IMR-90 (cell line): ENCODE results near the gene COX14. TPM values are rescaled to one million over a fixed set of nuclear protein-coding genes. Genes with fewer than 3 reads are reported as not detected.
A peak's percentile ranks its signal among the peaks of the same experiment; 100 is the strongest.

ENCODE experiments used
- ATAC-seq: fragments of 200-7000 bp; cut with Tn5 transposase; 2 replicates; pipeline ENCODE4 v1.9.1; 2020; ENCODE audit warnings: low read depth, mild to moderate bottlenecking, moderate library complexity
- BruUV-seq: library from RNA; stranded (reverse); fragments of 400-500 nt; replicated peaks from 2 replicates; lab custom pipeline; 2021; lab: Mats Ljungman, UMichigan
- CTCF ChIA-PET: fragments of 300-600 bp; formaldehyde crosslinking; extraction: SDS; loops from one replicate; lab custom pipeline; 2021; ENCODE audit warnings: antibody characterized with exemption; lab: Yijun Ruan, JAX
- POLR2A ChIA-PET: fragments of 300-600 bp; sonication (Branson Sonifier 250); formaldehyde crosslinking; loops from one replicate; lab custom pipeline; 2022; ENCODE audit warnings: antibody characterized with exemption; ENCODE audit not compliant: unreplicated experiment; lab: Charles Lee
- DNase-seq: peaks from one replicate; pipeline ENCODE4 v3.0.0; 2013
- H2AFZ ChIP-seq: replicated peaks from 2 replicates; pipeline ENCODE3; 2013; ENCODE audit warnings: low read length, mild to moderate bottlenecking; ENCODE audit not compliant: poor library complexity
- H2AK5ac ChIP-seq: 2 replicates; pipeline ENCODE4 v1.6.1; 2013; ENCODE audit warnings: low read depth, low read length, inconsistent platforms
- H2AK9ac ChIP-seq: replicated peaks from 2 replicates; pipeline ENCODE3; 2013; ENCODE audit warnings: mild to moderate bottlenecking, low read depth, low read length, moderate library complexity; ENCODE audit not compliant: poor library complexity
- H2BK120ac ChIP-seq: 2 replicates; pipeline ENCODE4 v1.6.1; 2013; ENCODE audit warnings: low read depth, low read length, inconsistent platforms
- H2BK15ac ChIP-seq: 3 replicates; pipeline ENCODE4 v1.6.1; 2013; ENCODE audit warnings: low read depth, low read length, inconsistent platforms
- H2BK20ac ChIP-seq: 2 replicates; pipeline ENCODE4 v1.6.1; 2013; ENCODE audit warnings: low read depth, mild to moderate bottlenecking, inconsistent platforms, low read length, moderate library complexity
- H2BK5ac ChIP-seq: 2 replicates; pipeline ENCODE4 v1.6.1; 2013; ENCODE audit warnings: mild to moderate bottlenecking, low read depth, low read length, inconsistent platforms; ENCODE audit not compliant: poor library complexity, severe bottlenecking
- H3K14ac ChIP-seq: replicated peaks from 2 replicates; pipeline ENCODE4 v1.6.1; 2013; ENCODE audit warnings: low read depth, low read length, inconsistent platforms
- H3K18ac ChIP-seq: 2 replicates; pipeline ENCODE4 v1.6.1; 2013; ENCODE audit warnings: low read depth, low read length, control low read depth
- H3K23ac ChIP-seq: 2 replicates; pipeline ENCODE4 v1.6.1; 2013; ENCODE audit warnings: low read depth, low read length, inconsistent platforms
- H3K27ac ChIP-seq: 2 replicates; pipeline ENCODE4 v1.5.1; 2013; ENCODE audit warnings: mild to moderate bottlenecking, control low read depth, low read length; ENCODE audit not compliant: insufficient read depth
- H3K27me3 ChIP-seq: 2 replicates; pipeline ENCODE4 v1.6.1; 2013; ENCODE audit warnings: low read length; ENCODE audit not compliant: control insufficient read depth, insufficient read depth
- H3K36me3 ChIP-seq: 2 replicates; pipeline ENCODE4 v1.6.1; 2013; ENCODE audit warnings: low read length, mixed read lengths; ENCODE audit not compliant: control insufficient read depth, insufficient read depth
- H3K4ac ChIP-seq: 2 replicates; pipeline ENCODE4 v1.6.1; 2013; ENCODE audit warnings: low read depth, low read length, inconsistent platforms
- H3K4me1 ChIP-seq: 2 replicates; pipeline ENCODE4 v1.6.1; 2013; ENCODE audit warnings: low read length, mixed read lengths; ENCODE audit not compliant: control insufficient read depth, insufficient read depth
- H3K4me2 ChIP-seq: 2 replicates; pipeline ENCODE4 v1.6.1; 2013; ENCODE audit warnings: low read depth, mild to moderate bottlenecking, control low read depth, low read length, moderate library complexity
- H3K4me3 ChIP-seq: 2 replicates; pipeline ENCODE4 v1.5.1; 2013; ENCODE audit warnings: low read depth, mild to moderate bottlenecking, control low read depth, low read length, moderate library complexity; ENCODE audit not compliant: insufficient read depth
- H3K56ac ChIP-seq: 2 replicates; pipeline ENCODE4 v1.6.1; 2013; ENCODE audit warnings: low read length, inconsistent platforms; ENCODE audit not compliant: insufficient read depth; ENCODE audit errors: extremely low read depth
- H3K79me1 ChIP-seq, 2 experiments: 2 replicates each; pipeline ENCODE4 v1.6.1; 2013; ENCODE audit warnings: low read length in 2 of 2, inconsistent platforms in 1 of 2, low read depth in 1 of 2
- H3K9ac ChIP-seq: 2 replicates; pipeline ENCODE4 v1.6.1; 2013; ENCODE audit warnings: low read depth, low read length, control low read depth
- H3K9me1 ChIP-seq: 2 replicates; pipeline ENCODE4 v1.6.1; 2013; ENCODE audit warnings: low read length, inconsistent platforms; ENCODE audit not compliant: insufficient read depth
- H3K9me3 ChIP-seq: 2 replicates; pipeline ENCODE4 v1.6.1; 2013; ENCODE audit warnings: low read length; ENCODE audit not compliant: control insufficient read depth, insufficient read depth
- H4K20me1 ChIP-seq: 2 replicates; pipeline ENCODE4 v1.6.1; 2013; ENCODE audit warnings: low read length, inconsistent platforms; ENCODE audit not compliant: insufficient read depth
- H4K5ac ChIP-seq: 2 replicates; pipeline ENCODE4 v1.6.1; 2013; ENCODE audit warnings: mild to moderate bottlenecking, low read depth, low read length, control low read depth
- H4K8ac ChIP-seq, 2 experiments: 2 replicates each; pipeline ENCODE4 v1.6.1; 2013; ENCODE audit warnings: low read depth in 2 of 2, low read length in 2 of 2, control low read depth in 1 of 2, inconsistent platforms in 1 of 2
- H4K91ac ChIP-seq: 2 replicates; pipeline ENCODE4 v1.6.1; 2013; ENCODE audit warnings: low read depth, low read length, inconsistent platforms; ENCODE audit not compliant: insufficient read depth
- BHLHE40 ChIP-seq: fragments of 150-350 bp; IDR thresholded peaks from 2 replicates; pipeline ENCODE4 v1.6.1; 2016; ENCODE audit warnings: mild to moderate bottlenecking, low read depth, low read length
- CEBPB ChIP-seq: IDR thresholded peaks from 2 replicates; pipeline ENCODE4 v1.6.1; 2012; ENCODE audit warnings: low read depth, low read length, improper control_type of control experiment
- FOS ChIP-seq: fragments of 150-350 bp; IDR thresholded peaks from 2 replicates; pipeline ENCODE4 v1.6.1; 2016; ENCODE audit warnings: low read depth, low read length
- MAZ ChIP-seq: IDR thresholded peaks from 2 replicates; pipeline ENCODE4 v1.6.1; 2012; ENCODE audit warnings: low read depth, mild to moderate bottlenecking, low read length, improper control_type of control experiment, moderate library complexity, borderline replicate concordance
- POLR2A ChIP-seq: IDR thresholded peaks from 2 replicates; pipeline ENCODE4 v1.6.1; 2012; ENCODE audit warnings: mild to moderate bottlenecking, low read depth, low read length
- RCOR1 ChIP-seq: IDR thresholded peaks from 2 replicates; pipeline ENCODE4 v1.6.1; 2012; ENCODE audit warnings: mild to moderate bottlenecking, low read length, improper control_type of control experiment; ENCODE audit not compliant: insufficient replicate concordance
- RFX5 ChIP-seq: IDR thresholded peaks from 2 replicates; pipeline ENCODE4 v1.8.0; 2012; ENCODE audit warnings: low read depth, mild to moderate bottlenecking, low read length, moderate library complexity
- SMC3 ChIP-seq: fragments of 150-350 bp; IDR thresholded peaks from 2 replicates; pipeline ENCODE4 v1.6.1; 2016; ENCODE audit warnings: low read depth, mild to moderate bottlenecking, antibody characterized with exemption, low read length, moderate library complexity
- WGBS, 2 experiments: methylation state at CpG; one replicate each; pipeline versions ENCODE4 v1.1.5 to v1.1.7; 2013; ENCODE audit warnings: missing lambda C conversion rate in 2 of 2; ENCODE audit not compliant: insufficient read length in 1 of 2; ENCODE audit errors: extremely low coverage in 2 of 2; 5-methylcytosine and 5-hydroxymethylcytosine counted together
- dilution Hi-C: fragments of 300-500 bp; cut with HindIII; formaldehyde crosslinking; loops from one replicate; pipeline ENCODE4 v1.14.3; 2018; ENCODE audit warnings: low sequenced_read_pairs; ENCODE audit not compliant: unreplicated experiment
- in situ Hi-C: fragments of 300-500 bp; cut with MboI; formaldehyde crosslinking; loops from 3 replicates; pipeline ENCODE4 v1.14.3; 2019; ENCODE audit warnings: low sequenced_read_pairs, inconsistent platforms, mixed read lengths
- intact Hi-C: fragments of 100-400 bp; cut with micrococcal nuclease; formaldehyde crosslinking; loops from 2 replicates; pipeline ENCODE4 v1.10.0; 2022
- polyA plus RNA-seq, 3 experiments: library from polyadenylated mRNA; depleted of rRNA; stranded (reverse); fragments of >200 nt; gene quantifications; 2 replicates each; pipeline ENCODE4 v1.2.3, GENCODE V29; 2012; ENCODE audit warnings: low replicate concordance in 1 of 3
- total RNA-seq: library from RNA; depleted of rRNA; stranded (reverse); fragments of >200 nt; gene quantifications from 2 replicates; pipeline ENCODE4 v1.2.3, GENCODE V29; 2012

Gene COX14
- total and polyA plus RNA-seq, 2 of the 4 experiments (the other 2 are of a cell fraction) = 30.8 to 81.8 TPM

DNA sequence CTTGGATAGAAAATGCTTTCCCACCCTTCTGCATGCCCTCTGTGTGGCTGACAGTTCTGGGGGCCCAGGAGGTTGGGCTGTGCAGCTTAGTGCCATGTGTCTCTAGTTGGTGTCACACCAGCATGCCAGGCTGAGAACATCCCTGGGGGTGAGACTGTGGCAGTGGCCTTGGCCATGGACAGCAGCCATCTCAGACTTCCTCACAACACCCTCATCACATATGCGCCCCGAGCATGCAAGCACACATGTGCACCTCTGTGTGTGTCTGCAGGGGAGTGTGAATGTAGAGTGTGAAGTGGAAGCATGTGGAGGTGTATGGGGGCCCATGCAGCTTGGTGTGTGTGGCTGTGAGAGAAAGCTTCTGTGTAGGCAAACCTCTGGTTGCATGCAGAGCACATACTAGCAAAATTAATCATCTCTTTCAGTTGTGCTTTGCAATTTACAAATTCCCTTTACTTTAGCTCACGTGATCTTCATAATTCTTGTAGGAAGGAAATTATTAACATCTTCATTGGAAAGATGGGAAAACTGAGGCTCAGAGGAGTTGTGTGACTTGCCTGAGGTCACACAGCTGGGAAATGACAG lies 46.2 kb upstream of the COX14 start (continued):
- TF ChIP-seq RFX5 = no peak

DNA sequence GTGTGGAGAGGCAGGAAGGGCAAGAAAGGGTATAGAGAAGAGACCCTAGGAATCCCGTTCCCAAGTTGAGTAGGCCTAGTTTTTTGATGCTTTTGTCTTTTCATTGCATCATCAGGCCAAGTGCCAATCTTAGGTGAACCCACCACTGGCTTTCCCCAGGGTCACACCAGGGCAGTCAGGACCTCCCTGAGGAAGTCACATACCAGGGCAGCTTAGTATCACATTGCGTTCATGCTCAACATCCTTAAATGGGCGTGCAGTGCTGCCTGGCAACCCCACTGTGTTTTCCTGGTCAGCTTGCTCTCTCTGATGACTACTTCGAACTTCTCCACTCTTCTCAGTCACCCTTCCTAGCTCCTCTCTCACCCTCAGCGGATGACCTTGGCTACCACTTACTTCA lies 45.6 kb upstream of the COX14 start:
- Histone ChIP-seq H3K4ac (peak overlapping the region; percentile 75), H2AK9ac (no peak overlapping the region), H4K91ac (peak overlapping the region; percentile 65), H4K5ac (peak overlapping the region; percentile 56), H3K4me3 (no peak overlapping the region), H3K56ac (no peak overlapping the region), H2BK120ac (peak overlapping the region; percentile 75), H3K27ac (peak overlapping the region; percentile 61), H3K79me1 (no peaks in the 10 kb centered on the region), H3K4me2 (peak overlapping the region; percentile 10; the same call in 1 of the 2 replicates), H3K36me3 (no peaks in the 10 kb centered on the region), H3K9me3 (no peaks in the 10 kb centered on the region), H3K14ac (peak overlapping the region; percentile 61), H3K27me3 (no peaks in the 10 kb centered on the region), H3K4me1 (peaks cover 10% of the 10 kb centered on the region), H3K18ac (peak overlapping the region; percentile 70), H3K23ac (peak overlapping the region; percentile 32; the same call in 1 of the 2 replicates), H4K20me1 (no peaks in the 10 kb centered on the region), H2AK5ac (peak overlapping the region; percentile 63), H4K8ac (peak overlapping the region; percentile 17 to 78; a peak in 3 of 4 replicates), H2AFZ (peak overlapping the region; percentile 9), H3K9ac (no peak overlapping the region), H2BK15ac (peak overlapping the region; percentile 49), H2BK20ac (peak overlapping the region; percentile 81; the same call in 1 of the 2 replicates), H2BK5ac (peak overlapping the region; percentile 64), H3K9me1 (0 out of 2 replicates have a peak, but pooled peaks cover 7% of the 10 kb centered on the region)
- peak; percentile 49; the same call in 1 of the 2 replicates for TF ChIP-seq FOS
- peak; percentile 54; the same call in 1 of the 2 replicates for TF ChIP-seq BHLHE40
- no peak for TF ChIP-seq RFX5
- peak; percentile 30 for TF ChIP-seq RCOR1
- peak; percentile 26; the same call in 1 of the 2 replicates for TF ChIP-seq MAZ
- TF ChIP-seq POLR2A = no peak
- TF ChIP-seq SMC3 = peak; percentile 17; the same call in 1 of the 2 replicates
- TF ChIP-seq CEBPB = peak; percentile 93
- no TSS peak for BruUV-seq
- 20% methylated on average over 2 of the region's 5 CpGs; no CpG with 5 or more reads in 1 of the 2 experiments for WGBS, 2 experiments
- in situ Hi-C loops = loop anchor here (5.0 kb wide), 1 partner anchor 289 kb away; no protein-coding TSS in a partner anchor
- CTCF ChIA-PET = interaction anchor here (1.6 to 3.8 kb wide), 3 partner anchors 11 to 99 kb away, joined by 4 to 15 read pairs (median 10); no protein-coding TSS in a partner anchor
- POLR2A ChIA-PET = interaction anchor here (0.6 to 0.9 kb wide), 2 partner anchors 16 to 556 kb away, joined by 3 to 4 read pairs; no protein-coding TSS in a partner anchor
- ATAC-seq (peak; percentile 84), DNase-seq (peak; percentile 90)
- dilution Hi-C loops = no loop called here
- intact Hi-C loops = loop anchor here (1.0 kb wide), 1 partner anchor 99 kb away; no protein-coding TSS in a partner anchor
